Measurements from ENCODE around the gene ALG12. TPM values are rescaled to one million over a fixed set of nuclear protein-coding genes. Genes with fewer than 3 reads are reported as not detected.

ALG12 gene
- total RNA-seq, 2 experiments from 2014 or later, result 12.4 to 13.8 TPM

- Mint-ChIP-seq H3K27ac (no peak overlapping the region), H3K4me3 (no peak overlapping the region), H3K27me3 (no peaks in the 10 kb centered on the region), H3K36me3 (peaks cover 13% of the 10 kb centered on the region), H3K9me3 (no peaks in the 10 kb centered on the region), H3K4me1 (ENCODE audit: low read depth) (peaks cover 31% of the 10 kb centered on the region)
- DNase-seq, result no peak
- CTCF ChIA-PET, result no interaction called here
- POLR2A ChIA-PET, result no interaction called here
- intact Hi-C loops (cut with micrococcal nuclease), result loop anchor here (2.0 kb wide), 1 partner anchor 71 kb away; the partner anchor contains the start of gene ZBED4
Observed at GRCh38 chr22:49924113-49924833, 6.0 kb upstream of the ALG12 start.

GRCh38 chr22:49923445-49923844, 5.2 kb upstream of the ALG12 start:
- Mint-ChIP-seq H3K4me1 (ENCODE audit: low read depth) (peaks cover 34% of the 10 kb centered on the region), H3K27me3 (no peaks in the 10 kb centered on the region), H3K27ac (no peak overlapping the region), H3K9me3 (no peaks in the 10 kb centered on the region), H3K4me3 (no peak overlapping the region), H3K36me3 (peaks cover 13% of the 10 kb centered on the region)
- intact Hi-C loops (cut with micrococcal nuclease), result no loop called here
- CTCF ChIA-PET, result no interaction called here
- peak; percentile 37 for DNase-seq
- POLR2A ChIA-PET, result no interaction called here

- ChIA-PET POLR2A (no interaction called here), CTCF (no interaction called here)
- no peak overlapping the region for H3K4me3 Mint-ChIP-seq
- intact Hi-C loops (cut with micrococcal nuclease), result no loop called here
- peaks cover 13% of the 10 kb centered on the region for H3K36me3 Mint-ChIP-seq
- H3K9me3 Mint-ChIP-seq, result no peaks in the 10 kb centered on the region
- no peak overlapping the region for H3K27ac Mint-ChIP-seq
- DNase-seq, result no peak
- peaks cover 34% of the 10 kb centered on the region for H3K4me1 Mint-ChIP-seq (ENCODE audit: low read depth)
- no peaks in the 10 kb centered on the region for H3K27me3 Mint-ChIP-seq
Observed at GRCh38 chr22:49922926-49923325, 4.7 kb upstream of the ALG12 start.

DNA sequence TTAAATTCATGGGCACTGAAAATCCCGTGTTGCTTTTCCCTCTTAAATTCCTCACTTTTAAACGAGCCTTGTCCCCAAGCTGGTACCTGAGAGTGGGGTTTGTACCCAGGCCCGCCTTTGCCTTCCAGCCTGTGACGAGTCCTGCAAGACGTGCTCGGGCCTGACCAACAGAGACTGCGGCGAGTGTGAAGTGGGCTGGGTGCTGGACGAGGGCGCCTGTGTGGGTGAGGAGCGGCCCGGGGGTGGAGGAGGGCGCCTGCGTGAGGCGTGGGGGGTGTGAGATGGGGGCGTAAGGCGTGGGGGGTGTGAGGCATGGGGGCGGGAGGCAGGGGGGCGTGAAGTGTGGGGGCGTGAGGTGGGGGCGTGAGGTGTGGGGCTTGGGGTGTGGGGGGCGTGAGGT, 4.2 kb upstream of the ALG12 start:
- no peak for DNase-seq
- Mint-ChIP-seq H3K4me1 (ENCODE audit: low read depth) (peaks cover 34% of the 10 kb centered on the region), H3K36me3 (peaks cover 13% of the 10 kb centered on the region), H3K27me3 (no peaks in the 10 kb centered on the region), H3K27ac (no peak overlapping the region), H3K9me3 (no peaks in the 10 kb centered on the region), H3K4me3 (no peak overlapping the region)
- ChIA-PET CTCF (no interaction called here), POLR2A (no interaction called here)
- intact Hi-C loops (cut with micrococcal nuclease), result no loop called here

DNA sequence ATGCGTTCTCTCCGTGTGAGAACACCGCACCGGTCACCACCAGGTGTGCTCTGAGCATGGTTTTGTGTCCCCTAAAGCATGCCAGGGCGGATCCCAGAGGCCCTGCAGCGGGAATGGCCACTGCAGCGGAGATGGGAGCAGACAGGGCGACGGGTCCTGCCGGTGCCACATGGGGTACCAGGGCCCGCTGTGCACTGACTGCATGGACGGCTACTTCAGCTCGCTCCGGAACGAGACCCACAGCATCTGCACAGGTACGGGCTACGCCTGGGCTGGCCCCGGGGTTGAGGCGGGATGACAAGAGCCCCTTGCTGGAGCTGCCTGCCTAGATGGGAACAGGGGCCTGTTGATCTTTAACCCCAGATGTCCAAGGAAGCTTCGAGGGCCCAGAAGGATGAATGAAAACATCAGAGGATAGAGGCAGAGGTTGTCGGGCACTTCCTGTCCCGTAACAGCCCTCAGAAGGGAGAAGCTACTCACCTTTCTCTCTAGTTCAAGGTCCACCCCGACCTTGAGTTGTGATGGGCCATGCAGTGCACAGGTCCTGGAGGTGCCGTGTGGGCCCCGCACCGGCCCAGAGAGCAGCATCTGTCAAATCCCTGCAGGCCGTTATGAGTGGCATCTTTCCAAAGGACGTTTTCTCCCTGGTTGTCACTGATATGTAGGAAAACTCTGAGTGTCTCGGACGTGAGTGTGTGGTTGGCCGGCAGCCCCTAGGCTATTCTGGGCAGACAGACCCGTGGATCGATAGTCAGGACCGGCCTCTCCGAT, 3.5 kb upstream of the ALG12 start:
- no peaks in the 10 kb centered on the region for H3K27me3 Mint-ChIP-seq
- DNase-seq, result no peak
- H3K9me3 Mint-ChIP-seq, result no peaks in the 10 kb centered on the region
- ChIA-PET POLR2A (no interaction called here), CTCF (interaction anchor here (0.8 kb wide), 1 partner anchor 154 kb away, joined by 4 read pairs; no protein-coding TSS in a partner anchor)
- H3K4me3 Mint-ChIP-seq, result no peak overlapping the region
- no peak overlapping the region for H3K27ac Mint-ChIP-seq
- intact Hi-C loops (cut with micrococcal nuclease), result no loop called here
- H3K4me1 Mint-ChIP-seq (ENCODE audit: low read depth), result peaks cover 36% of the 10 kb centered on the region
- peaks cover 7% of the 10 kb centered on the region for H3K36me3 Mint-ChIP-seq

DNA sequence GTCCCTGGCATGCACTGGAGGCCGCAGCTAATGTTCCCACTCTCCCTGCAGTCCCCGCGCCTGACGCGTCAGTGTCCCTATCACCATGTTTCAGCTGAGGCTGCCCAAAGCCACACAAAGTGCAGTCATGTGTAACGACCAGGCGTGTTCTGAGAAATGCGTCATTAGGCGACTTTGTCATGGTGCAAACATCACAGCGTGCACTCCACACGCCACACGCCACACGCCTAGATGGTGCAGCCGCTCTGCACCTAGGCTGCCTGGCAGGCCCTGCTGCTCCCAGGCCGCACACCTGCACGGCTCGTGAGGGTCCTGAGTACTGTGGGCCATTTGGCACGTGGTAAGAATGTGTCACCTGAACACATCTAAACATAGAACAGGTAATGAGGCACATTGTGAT, 2.6 kb upstream of the ALG12 start:
- no peaks in the 10 kb centered on the region for H3K9me3 Mint-ChIP-seq
- no peak overlapping the region for H3K4me3 Mint-ChIP-seq
- DNase-seq, result no peak
- no peaks in the 10 kb centered on the region for H3K27me3 Mint-ChIP-seq
- CTCF ChIA-PET, result no interaction called here
- intact Hi-C loops (cut with micrococcal nuclease), result no loop called here
- peaks cover 36% of the 10 kb centered on the region for H3K4me1 Mint-ChIP-seq (ENCODE audit: low read depth)
- no peak overlapping the region for H3K27ac Mint-ChIP-seq
- POLR2A ChIA-PET, result no interaction called here
- peaks cover 7% of the 10 kb centered on the region for H3K36me3 Mint-ChIP-seq

GRCh38 chr22:49918911-49919881, 958 bp upstream of the ALG12 start:
- Mint-ChIP-seq H3K9me3 (no peaks in the 10 kb centered on the region), H3K4me3 (peak overlapping the region; percentile 65), H3K27ac (no peak overlapping the region), H3K4me1 (ENCODE audit: low read depth) (peaks cover 28% of the 10 kb centered on the region), H3K27me3 (no peaks in the 10 kb centered on the region), H3K36me3 (no peaks in the 10 kb centered on the region)
- POLR2A ChIA-PET, result interaction anchor here (1.0 kb wide), 1 partner anchor 152 kb away, joined by 4 read pairs; no protein-coding TSS in a partner anchor
- no peak for DNase-seq
- CTCF ChIA-PET, result interaction anchor here (0.7 kb wide), 1 partner anchor 111 kb away, joined by 3 read pairs; no protein-coding TSS in a partner anchor
- intact Hi-C loops (cut with micrococcal nuclease), result loop anchor here (2.0 to 5.0 kb wide), 2 partner anchors 82 to 152 kb away; no protein-coding TSS in a partner anchor

DNA sequence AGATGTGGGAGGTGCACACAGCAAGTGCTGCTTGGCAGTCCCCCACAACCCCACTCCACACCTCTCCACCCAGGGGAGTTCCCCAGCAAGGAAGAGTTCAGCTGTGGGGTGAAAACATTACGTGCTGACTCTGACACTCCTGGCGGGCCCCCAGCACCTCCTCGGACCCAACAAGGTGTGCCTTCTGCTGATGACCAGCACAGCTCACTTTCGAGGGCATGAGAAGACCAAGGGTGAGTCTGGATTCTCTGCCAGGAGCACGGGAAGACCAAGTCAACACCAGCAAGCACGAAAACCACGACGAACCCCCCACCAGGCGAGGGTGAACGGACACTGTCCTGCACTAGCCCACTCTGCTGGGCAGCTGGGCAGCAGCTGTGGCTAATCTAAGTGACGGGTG, 1.4 kb downstream of the ALG12 start:
- H3K4me3 Mint-ChIP-seq, result peak overlapping the region; percentile 79
- peaks cover 25% of the 10 kb centered on the region for H3K4me1 Mint-ChIP-seq (ENCODE audit: low read depth)
- no peaks in the 10 kb centered on the region for H3K9me3 Mint-ChIP-seq
- ChIA-PET POLR2A (interaction anchor here (0.6 to 1.7 kb wide), 5 partner anchors 17 to 118 kb away, joined by 3 to 4 read pairs (median 4); no protein-coding TSS in a partner anchor), CTCF (interaction anchor here (0.7 to 2.7 kb wide), 3 partner anchors 114 to 745 kb away, joined by 3 to 12 read pairs (median 10); no protein-coding TSS in a partner anchor)
- intact Hi-C loops (cut with micrococcal nuclease), result loop anchor here (5.0 kb wide), 1 partner anchor 80 kb away; no protein-coding TSS in a partner anchor
- no peaks in the 10 kb centered on the region for H3K27me3 Mint-ChIP-seq
- DNase-seq, result no peak
- no peaks in the 10 kb centered on the region for H3K36me3 Mint-ChIP-seq
- no peak overlapping the region for H3K27ac Mint-ChIP-seq

GRCh38 chr22:49915610-49916009, 2.6 kb downstream of the ALG12 start:
- peaks cover 25% of the 10 kb centered on the region for H3K4me1 Mint-ChIP-seq (ENCODE audit: low read depth)
- CTCF ChIA-PET, result interaction anchor here (0.7 to 1.5 kb wide), 4 partner anchors 10 to 148 kb away, joined by 3 to 10 read pairs (median 3); no protein-coding TSS in a partner anchor
- no peaks in the 10 kb centered on the region for H3K27me3 Mint-ChIP-seq
- no peaks in the 10 kb centered on the region for H3K9me3 Mint-ChIP-seq
- no peak for DNase-seq
- intact Hi-C loops (cut with micrococcal nuclease), result loop anchor here (5.0 kb wide), 1 partner anchor 78 kb away; no protein-coding TSS in a partner anchor
- no peaks in the 10 kb centered on the region for H3K36me3 Mint-ChIP-seq
- POLR2A ChIA-PET, result interaction anchor here (1.1 to 1.7 kb wide), 2 partner anchors 16 to 87 kb away, joined by 3 read pairs; no protein-coding TSS in a partner anchor
- H3K27ac Mint-ChIP-seq, result no peak overlapping the region
- H3K4me3 Mint-ChIP-seq, result no peak overlapping the region

DNA sequence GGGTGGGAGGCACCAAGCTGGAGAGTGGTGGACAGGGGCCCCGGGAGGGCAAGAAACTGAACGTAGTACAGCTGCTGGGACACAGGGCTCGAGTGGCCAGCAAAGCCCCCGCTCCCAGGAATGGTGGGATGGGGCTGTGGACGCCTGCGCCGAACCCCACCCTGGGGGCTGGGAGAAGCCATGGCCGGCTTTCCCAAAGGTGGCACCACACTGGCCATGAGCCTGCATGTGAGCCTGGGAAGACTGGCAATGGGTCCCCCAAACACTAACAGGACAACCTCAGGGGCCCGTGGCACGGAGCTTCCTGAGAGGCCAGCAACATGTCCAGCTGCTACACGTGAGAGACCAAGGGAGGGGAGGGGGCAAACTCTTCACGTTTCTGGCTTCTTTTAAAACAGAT, 4.0 kb downstream of the ALG12 start:
- POLR2A ChIA-PET, result no interaction called here
- no peaks in the 10 kb centered on the region for H3K27me3 Mint-ChIP-seq

GRCh38 chr22:49913446-49913845, 4.8 kb downstream of the ALG12 start:
- no peak overlapping the region for H3K27ac Mint-ChIP-seq
- ChIA-PET CTCF (interaction anchor here (1.6 to 1.9 kb wide), 2 partner anchors 17 to 146 kb away, joined by 4 to 12 read pairs; no protein-coding TSS in a partner anchor), POLR2A (no interaction called here)

More for the DNA sequence above, 4.0 kb downstream of the ALG12 start:
- peaks cover 15% of the 10 kb centered on the region for H3K4me1 Mint-ChIP-seq (ENCODE audit: low read depth)
- no peak overlapping the region for H3K4me3 Mint-ChIP-seq
- H3K36me3 Mint-ChIP-seq, result no peaks in the 10 kb centered on the region
- no peak for DNase-seq
- intact Hi-C loops (cut with micrococcal nuclease), result no loop called here
- no peak overlapping the region for H3K27ac Mint-ChIP-seq
- CTCF ChIA-PET, result interaction anchor here (1.6 to 1.9 kb wide), 2 partner anchors 16 to 147 kb away, joined by 4 to 12 read pairs; no protein-coding TSS in a partner anchor
- no peaks in the 10 kb centered on the region for H3K9me3 Mint-ChIP-seq

More at GRCh38 chr22:49913446-49913845, 4.8 kb downstream of the ALG12 start:
- Mint-ChIP-seq H3K4me1 (ENCODE audit: low read depth) (peaks cover 12% of the 10 kb centered on the region), H3K9me3 (no peaks in the 10 kb centered on the region), H3K27me3 (no peaks in the 10 kb centered on the region), H3K36me3 (no peaks in the 10 kb centered on the region), H3K4me3 (no peak overlapping the region)
- no peak for DNase-seq
- intact Hi-C loops (cut with micrococcal nuclease), result no loop called here
